ENCODE measurements around the gene FADS2. TPM values are rescaled to one million over a fixed set of nuclear protein-coding genes. Genes with fewer than 3 reads are reported as not detected.

Gene FADS2
- total RNA-seq, 1 experiment from 2014 or later: 17.1 TPM

DNA sequence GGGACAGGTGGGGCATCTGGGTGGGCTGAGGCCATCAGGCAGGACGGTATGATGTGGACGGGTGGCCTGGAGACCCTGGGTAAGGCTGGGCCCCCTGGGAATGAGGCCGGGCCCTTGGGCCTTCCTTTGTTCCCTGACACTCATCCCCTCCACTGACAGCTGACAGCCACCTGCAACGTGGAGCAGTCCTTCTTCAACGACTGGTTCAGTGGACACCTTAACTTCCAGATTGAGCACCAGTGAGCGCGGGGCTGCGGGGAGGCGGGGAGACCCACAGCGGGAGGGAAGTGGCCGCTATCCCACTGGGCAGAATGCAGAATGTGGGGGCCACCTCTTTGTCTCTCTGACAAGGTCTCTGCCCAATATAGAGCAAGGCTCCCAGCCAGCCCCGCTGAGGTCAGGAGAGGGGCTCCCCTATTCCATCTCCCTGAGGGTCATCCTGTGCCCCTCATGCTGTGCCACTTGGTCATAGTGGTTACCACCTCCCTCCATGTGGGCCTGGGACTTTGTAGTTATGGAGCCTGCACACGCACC is 35.5 kb downstream of the FADS2 start:
- Histone ChIP-seq H3K4me2 (ENCODE audit: low read length) (no peak overlapping the region), H3K27ac (ENCODE audit: low read depth, low read length) (no peak overlapping the region), H3K9me3 (ENCODE audit: control insufficient read depth in 1 of 2, insufficient read depth in 1 of 2, low read depth in 1 of 2, low read length in 2 of 2) (no peaks in the 10 kb centered on the region), H3K4me1 (ENCODE audit: control insufficient read depth in 1 of 2, insufficient read depth in 2 of 2, low read length in 2 of 2) (peaks cover 11 to 17% of the 10 kb centered on the region in 2 experiments), H3K79me2 (ENCODE audit: insufficient read depth, low read length) (no peaks in the 10 kb centered on the region), H2AFZ (ENCODE audit: low read depth, low read length, poor library complexity, severe bottlenecking) (no peak overlapping the region), H3K9ac (ENCODE audit: low read length) (no peak overlapping the region), H3K4me3 (replicated peaks in 1 of 2; ENCODE audit: low read depth in 1 of 2, low read length in 2 of 2) (no peak overlapping the region), H3K9me2 (ENCODE audit: insufficient read depth) (no peaks in the 10 kb centered on the region), H3K36me3 (ENCODE audit: control insufficient read depth in 1 of 2, insufficient read depth in 2 of 2, low read length in 2 of 2) (no peaks in the 10 kb centered on the region), H3K27me3 (ENCODE audit: insufficient read depth, low read length) (no peaks in the 10 kb centered on the region), H4K20me1 (ENCODE audit: insufficient read depth) (no peaks in the 10 kb centered on the region)
- ATAC-seq (no peak), DNase-seq (ENCODE audit: low read depth, low spot score) (no peak)
- ChIA-PET CTCF (interaction anchor here (0.7 kb wide), 1 partner anchor 1818 kb away, joined by 3 read pairs; the partner anchor contains the start of gene RTN3), RAD21 (ENCODE audit: low non-redundant PET in 1 of 2, low total read pairs in 2 of 2, uncharacterized antibody in 2 of 2, unreplicated experiment in 2 of 2) (no interaction called here), POLR2A (interaction anchor here (1.2 kb wide), 1 partner anchor 48 kb away, joined by 3 read pairs; no protein-coding TSS in a partner anchor)
- TF ChIP-seq SIN3A (IDR thresholded peaks at IDR 0.05; ENCODE audit: low read depth): no peak
- TF ChIP-seq, protein P1, sequence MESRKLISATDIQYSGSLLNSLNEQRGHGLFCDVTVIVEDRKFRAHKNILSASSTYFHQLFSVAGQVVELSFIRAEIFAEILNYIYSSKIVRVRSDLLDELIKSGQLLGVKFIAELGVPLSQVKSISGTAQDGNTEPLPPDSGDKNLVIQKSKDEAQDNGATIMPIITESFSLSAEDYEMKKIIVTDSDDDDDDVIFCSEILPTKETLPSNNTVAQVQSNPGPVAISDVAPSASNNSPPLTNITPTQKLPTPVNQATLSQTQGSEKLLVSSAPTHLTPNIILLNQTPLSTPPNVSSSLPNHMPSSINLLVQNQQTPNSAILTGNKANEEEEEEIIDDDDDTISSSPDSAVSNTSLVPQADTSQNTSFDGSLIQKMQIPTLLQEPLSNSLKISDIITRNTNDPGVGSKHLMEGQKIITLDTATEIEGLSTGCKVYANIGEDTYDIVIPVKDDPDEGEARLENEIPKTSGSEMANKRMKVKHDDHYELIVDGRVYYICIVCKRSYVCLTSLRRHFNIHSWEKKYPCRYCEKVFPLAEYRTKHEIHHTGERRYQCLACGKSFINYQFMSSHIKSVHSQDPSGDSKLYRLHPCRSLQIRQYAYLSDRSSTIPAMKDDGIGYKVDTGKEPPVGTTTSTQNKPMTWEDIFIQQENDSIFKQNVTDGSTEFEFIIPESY (IDR thresholded peaks at IDR 0.05; ENCODE audit: extremely low read depth, insufficient replicate concordance, low read length): no peak
- TF ChIP-seq, protein P2, sequence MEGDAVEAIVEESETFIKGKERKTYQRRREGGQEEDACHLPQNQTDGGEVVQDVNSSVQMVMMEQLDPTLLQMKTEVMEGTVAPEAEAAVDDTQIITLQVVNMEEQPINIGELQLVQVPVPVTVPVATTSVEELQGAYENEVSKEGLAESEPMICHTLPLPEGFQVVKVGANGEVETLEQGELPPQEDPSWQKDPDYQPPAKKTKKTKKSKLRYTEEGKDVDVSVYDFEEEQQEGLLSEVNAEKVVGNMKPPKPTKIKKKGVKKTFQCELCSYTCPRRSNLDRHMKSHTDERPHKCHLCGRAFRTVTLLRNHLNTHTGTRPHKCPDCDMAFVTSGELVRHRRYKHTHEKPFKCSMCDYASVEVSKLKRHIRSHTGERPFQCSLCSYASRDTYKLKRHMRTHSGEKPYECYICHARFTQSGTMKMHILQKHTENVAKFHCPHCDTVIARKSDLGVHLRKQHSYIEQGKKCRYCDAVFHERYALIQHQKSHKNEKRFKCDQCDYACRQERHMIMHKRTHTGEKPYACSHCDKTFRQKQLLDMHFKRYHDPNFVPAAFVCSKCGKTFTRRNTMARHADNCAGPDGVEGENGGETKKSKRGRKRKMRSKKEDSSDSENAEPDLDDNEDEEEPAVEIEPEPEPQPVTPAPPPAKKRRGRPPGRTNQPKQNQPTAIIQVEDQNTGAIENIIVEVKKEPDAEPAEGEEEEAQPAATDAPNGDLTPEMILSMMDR (IDR thresholded peaks at IDR 0.05 in 2 of 3, conservative IDR thresholded peaks at IDR 0.05 in 1 of 3; ENCODE audit: borderline replicate concordance in 1 of 3, insufficient read depth in 1 of 3, low read depth in 2 of 3, low read length in 2 of 3): no peak
- no peak for TF ChIP-seq POLR2AphosphoS5 (IDR thresholded peaks at IDR 0.05; ENCODE audit: low read depth, low read length)
- TF ChIP-seq YY1 (IDR thresholded peaks at IDR 0.05; ENCODE audit: extremely low read depth, insufficient replicate concordance, low read depth, low read length): no peak
- no peak for TF ChIP-seq FOSL1 (IDR thresholded peaks at IDR 0.05; ENCODE audit: low read depth)
- TF ChIP-seq CEBPB (IDR thresholded peaks at IDR 0.05; ENCODE audit: low read depth): no peak
- TF ChIP-seq EZH2phosphoT487 (IDR thresholded peaks at IDR 0.05; ENCODE audit: borderline replicate concordance): no peak
- no peak for TF ChIP-seq EZH2 (IDR thresholded peaks at IDR 0.05)
- TF ChIP-seq, protein P3, sequence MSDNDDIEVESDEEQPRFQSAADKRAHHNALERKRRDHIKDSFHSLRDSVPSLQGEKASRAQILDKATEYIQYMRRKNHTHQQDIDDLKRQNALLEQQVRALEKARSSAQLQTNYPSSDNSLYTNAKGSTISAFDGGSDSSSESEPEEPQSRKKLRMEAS (IDR thresholded peaks at IDR 0.05): no peak
- TF ChIP-seq, protein P4, sequence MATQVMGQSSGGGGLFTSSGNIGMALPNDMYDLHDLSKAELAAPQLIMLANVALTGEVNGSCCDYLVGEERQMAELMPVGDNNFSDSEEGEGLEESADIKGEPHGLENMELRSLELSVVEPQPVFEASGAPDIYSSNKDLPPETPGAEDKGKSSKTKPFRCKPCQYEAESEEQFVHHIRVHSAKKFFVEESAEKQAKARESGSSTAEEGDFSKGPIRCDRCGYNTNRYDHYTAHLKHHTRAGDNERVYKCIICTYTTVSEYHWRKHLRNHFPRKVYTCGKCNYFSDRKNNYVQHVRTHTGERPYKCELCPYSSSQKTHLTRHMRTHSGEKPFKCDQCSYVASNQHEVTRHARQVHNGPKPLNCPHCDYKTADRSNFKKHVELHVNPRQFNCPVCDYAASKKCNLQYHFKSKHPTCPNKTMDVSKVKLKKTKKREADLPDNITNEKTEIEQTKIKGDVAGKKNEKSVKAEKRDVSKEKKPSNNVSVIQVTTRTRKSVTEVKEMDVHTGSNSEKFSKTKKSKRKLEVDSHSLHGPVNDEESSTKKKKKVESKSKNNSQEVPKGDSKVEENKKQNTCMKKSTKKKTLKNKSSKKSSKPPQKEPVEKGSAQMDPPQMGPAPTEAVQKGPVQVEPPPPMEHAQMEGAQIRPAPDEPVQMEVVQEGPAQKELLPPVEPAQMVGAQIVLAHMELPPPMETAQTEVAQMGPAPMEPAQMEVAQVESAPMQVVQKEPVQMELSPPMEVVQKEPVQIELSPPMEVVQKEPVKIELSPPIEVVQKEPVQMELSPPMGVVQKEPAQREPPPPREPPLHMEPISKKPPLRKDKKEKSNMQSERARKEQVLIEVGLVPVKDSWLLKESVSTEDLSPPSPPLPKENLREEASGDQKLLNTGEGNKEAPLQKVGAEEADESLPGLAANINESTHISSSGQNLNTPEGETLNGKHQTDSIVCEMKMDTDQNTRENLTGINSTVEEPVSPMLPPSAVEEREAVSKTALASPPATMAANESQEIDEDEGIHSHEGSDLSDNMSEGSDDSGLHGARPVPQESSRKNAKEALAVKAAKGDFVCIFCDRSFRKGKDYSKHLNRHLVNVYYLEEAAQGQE (IDR thresholded peaks at IDR 0.05; ENCODE audit: low read depth): no peak
- TF ChIP-seq SP1 (IDR thresholded peaks at IDR 0.05; ENCODE audit: low read depth): no peak
- no peak for TF ChIP-seq RAD21 (IDR thresholded peaks at IDR 0.05; ENCODE audit: low read depth)
- TF ChIP-seq TCF7L2 (IDR thresholded peaks at IDR 0.05; ENCODE audit: borderline replicate concordance, extremely low read depth, insufficient read depth, insufficient read length): no peak
- no TSS peak for BruUV-seq (replicated peaks)
- intact Hi-C loops (cut with micrococcal nuclease): no loop called here

Data from HCT116 (cell line).